Stimulated activated CD4-positive, alpha-beta T cell treated with anti-CD3 and anti-CD28 coated beads, Interleukin-2, amount 100 ng/mL, for 48 hours (primary cell): ENCODE results near the gene CRLF2.
A peak's percentile ranks its signal among the peaks of the same experiment; 100 is the strongest.
"Not testable (repeated sequence)": the region's sequence is repeated elsewhere in the genome, so short reads cannot be mapped to it uniquely, and the experiment has no call there.

Source experiments
- DNase-seq, 2 donors: peaks; one replicate each; pipeline ENCODE4 v3.0.0-alpha.2; 2020

Gene CRLF2

GRCh38 chrX:1212532-1212931 lies at the start of gene CRLF2:
Gene CRLF2 (minus strand): TSS chrX:1212649. CDS start chrX:1212634, 15 bp downstream.
- DNase-seq, result no peak

GRCh38 chrX:1261771-1262170 lies 49.3 kb upstream of the CRLF2 start:
- DNase-seq, result not testable (repeated sequence)

- no peak for DNase-seq
Measured at GRCh38 chrX:1261285-1261684, 48.8 kb upstream of the CRLF2 start.

- DNase-seq, result no peak
Measured at GRCh38 chrX:1252861-1253260, 40.4 kb upstream of the CRLF2 start.

- peak in 1 of 2 donors; percentile 17 for DNase-seq
Measured at GRCh38 chrX:1249101-1249887, 36.8 kb upstream of the CRLF2 start.

GRCh38 chrX:1248331-1249061 lies 36.0 kb upstream of the CRLF2 start:
- DNase-seq, result no peak

- peak; percentile 92 to 97 for DNase-seq
Measured at GRCh38 chrX:1246816-1247215, 34.4 kb upstream of the CRLF2 start.

- no peak for DNase-seq
Measured at GRCh38 chrX:1244164-1245076, 32.0 kb upstream of the CRLF2 start.

GRCh38 chrX:1242891-1243402 lies 30.5 kb upstream of the CRLF2 start:
- DNase-seq, result no peak

- not testable (repeated sequence) for DNase-seq
Measured at GRCh38 chrX:1240551-1240950, 28.1 kb upstream of the CRLF2 start.

GRCh38 chrX:1239681-1240142 lies 27.3 kb upstream of the CRLF2 start:
- DNase-seq, result peak in 1 of 2 donors; percentile 22

- DNase-seq, result no peak
Measured at GRCh38 chrX:1231850-1232465, 19.5 kb upstream of the CRLF2 start.

- DNase-seq, result not testable (repeated sequence)
Measured at GRCh38 chrX:1228101-1228500, 15.7 kb upstream of the CRLF2 start.

- no peak for DNase-seq
Measured at GRCh38 chrX:1226249-1226648, 13.8 kb upstream of the CRLF2 start.

GRCh38 chrX:1224954-1225353 lies 12.5 kb upstream of the CRLF2 start:
- DNase-seq, result no peak

GRCh38 chrX:1223242-1223600 lies 10.8 kb upstream of the CRLF2 start:
- DNase-seq, result no peak

GRCh38 chrX:1222531-1223241 lies 10.2 kb upstream of the CRLF2 start:
- DNase-seq, result no peak

- no peak for DNase-seq
Measured at GRCh38 chrX:1221296-1221845, 8.9 kb upstream of the CRLF2 start.

GRCh38 chrX:1218286-1218685 lies 5.8 kb upstream of the CRLF2 start:
- no peak for DNase-seq

- no peak for DNase-seq
Measured at GRCh38 chrX:1215123-1215823, 2.8 kb upstream of the CRLF2 start.

GRCh38 chrX:1213971-1214370 lies 1.5 kb upstream of the CRLF2 start:
- no peak for DNase-seq
